Ascending aorta (tissue), 2 donors: ENCODE data around the gene VPS9D1. TPM values are rescaled to one million over a fixed set of nuclear protein-coding genes. Genes with fewer than 3 reads are reported as not detected.
A peak's percentile ranks its signal among the peaks of the same experiment; 100 is the strongest.
"Not testable (repeated sequence)": the region's sequence is repeated elsewhere in the genome, so short reads cannot be mapped to it uniquely, and the experiment has no call there.

ENCODE experiments used
- DNase-seq, 2 donors: peaks; one replicate each; pipeline ENCODE4 v3.0.0-alpha.2; 2019; ENCODE audit warnings: low spot score in 2 of 2
- H3K27ac ChIP-seq, 2 donors: fragments of 200-600 bp; sonication (generic); one replicate each; pipeline ENCODE4 v1.5.1; 2016 to 2017; ENCODE audit warnings: mild to moderate bottlenecking in 1 of 2
- H3K27me3 ChIP-seq: fragments of 200-600 bp; sonication (generic); one replicate; pipeline ENCODE4 v1.5.1; 2017
- H3K36me3 ChIP-seq, 2 donors: fragments of 200-600 bp; sonication (generic); one replicate each; pipeline ENCODE4 v1.5.1; 2016
- H3K4me1 ChIP-seq, 2 donors: fragments of 200-600 bp; sonication (generic); one replicate each; pipeline ENCODE4 v1.5.1; 2016 to 2017; ENCODE audit warnings: mild to moderate bottlenecking in 1 of 2
- H3K4me3 ChIP-seq, 2 donors: fragments of 200-600 bp; sonication (generic); one replicate each; pipeline ENCODE4 v1.5.1; 2016 to 2017; ENCODE audit warnings: mild to moderate bottlenecking in 1 of 2
- H3K9me3 ChIP-seq, 2 donors: fragments of 200-600 bp; sonication (generic); one replicate each; pipeline ENCODE4 v1.5.1; 2016
- CTCF ChIP-seq, 3 experiments: fragments of 200-600 bp in 2 of 3; fragments of 450-650 bp in 1 of 3; sonication (generic) in 2 of 3; IDR thresholded peaks; one replicate each; pipeline ENCODE4 v1.5.1; 2016 to 2019; ENCODE audit warnings: antibody characterized with exemption in 3 of 3, mild to moderate bottlenecking in 1 of 3, moderate library complexity in 1 of 3
- intact Hi-C: fragments of 100-400 bp; cut with DNase I; formaldehyde crosslinking; loops from one replicate; pipeline ENCODE4 v1.15.1; 2023
- total RNA-seq: library from RNA; depleted of rRNA; stranded (reverse); fragments of >200 nt; gene quantifications from one replicate; pipeline ENCODE4 v1.1.0, GENCODE V29; 2016

Gene VPS9D1
- total RNA-seq, 1 donor from 2014 or later, result 17.2 TPM

- Histone ChIP-seq H3K27me3 (no peaks in the 10 kb centered on the region), H3K4me1 (no peaks in the 10 kb centered on the region), H3K36me3 (no peaks in the 10 kb centered on the region), H3K27ac (no peak overlapping the region), H3K9me3 (no peaks in the 10 kb centered on the region), H3K4me3 (no peak overlapping the region)
- DNase-seq, result no peak
- intact Hi-C loops, result no loop called here
- no peak for TF ChIP-seq CTCF (IDR thresholded peaks at IDR 0.05)
These were observed 49.9 kb downstream of the VPS9D1 start for GRCh38 chr16:89670496-89671431.

GRCh38 chr16:89669755-89670154 is 50.9 kb downstream of the VPS9D1 start:
- intact Hi-C loops, result no loop called here
- Histone ChIP-seq H3K36me3 (no peaks in the 10 kb centered on the region), H3K9me3 (no peaks in the 10 kb centered on the region), H3K4me1 (no peaks in the 10 kb centered on the region), H3K27me3 (no peaks in the 10 kb centered on the region), H3K4me3 (no peak overlapping the region), H3K27ac (no peak overlapping the region)
- no peak for DNase-seq
- TF ChIP-seq CTCF (IDR thresholded peaks at IDR 0.05), result no peak

- Histone ChIP-seq H3K36me3 (no peaks in the 10 kb centered on the region), H3K27me3 (no peaks in the 10 kb centered on the region), H3K4me1 (no peaks in the 10 kb centered on the region), H3K4me3 (no peak overlapping the region), H3K27ac (no peak overlapping the region), H3K9me3 (no peaks in the 10 kb centered on the region)
- intact Hi-C loops, result no loop called here
- TF ChIP-seq CTCF (IDR thresholded peaks at IDR 0.05), result no peak
- no peak for DNase-seq
These were observed 51.9 kb downstream of the VPS9D1 start for GRCh38 chr16:89668790-89669158.

GRCh38 chr16:89667633-89668032 is 53.1 kb downstream of the VPS9D1 start:
- Histone ChIP-seq H3K4me3 (no peak overlapping the region), H3K36me3 (no peaks in the 10 kb centered on the region), H3K4me1 (no peaks in the 10 kb centered on the region), H3K27ac (no peak overlapping the region), H3K9me3 (no peaks in the 10 kb centered on the region), H3K27me3 (no peaks in the 10 kb centered on the region)
- DNase-seq, result no peak
- no peak for TF ChIP-seq CTCF (IDR thresholded peaks at IDR 0.05)
- intact Hi-C loops, result no loop called here

GRCh38 chr16:89667000-89667399 is 53.7 kb downstream of the VPS9D1 start:
- H3K27ac ChIP-seq, DNase-seq, H3K27me3 ChIP-seq, H3K9me3 ChIP-seq, H3K4me3 ChIP-seq, H3K4me1 ChIP-seq, H3K36me3 ChIP-seq, intact Hi-C loops: not testable (repeated sequence)
- TF ChIP-seq CTCF (IDR thresholded peaks at IDR 0.05), result peak in 1 of 3 experiments; percentile 5

GRCh38 chr16:89664238-89664637 is 56.5 kb downstream of the VPS9D1 start:
- H3K27me3 ChIP-seq, DNase-seq, intact Hi-C loops, H3K36me3 ChIP-seq, H3K4me1 ChIP-seq, H3K27ac ChIP-seq, H3K9me3 ChIP-seq, H3K4me3 ChIP-seq: not testable (repeated sequence)
